Measurements from ENCODE around the gene FAM217A. TPM values are rescaled to one million over a fixed set of nuclear protein-coding genes. Genes with fewer than 3 reads are reported as not detected.

The FAM217A gene
- total RNA-seq, 1 experiment from 2014 or later, result not detected

- peak; percentile 10 for DNase-seq (ENCODE audit: low read depth)
Observed at GRCh38 chr6:4021854-4022695, 56.9 kb downstream of the FAM217A start.

- DNase-seq (ENCODE audit: low read depth), result peak; percentile 97
Observed at GRCh38 chr6:4021133-4021853, 57.6 kb downstream of the FAM217A start.

- DNase-seq (ENCODE audit: low read depth), result no peak
Observed at GRCh38 chr6:4020822-4021132, 58.2 kb downstream of the FAM217A start.

- DNase-seq (ENCODE audit: low read depth), result no peak
Observed at GRCh38 chr6:4018924-4019236, 60.1 kb downstream of the FAM217A start.

Other genes starting within 250 kb of the FAM217A start
- not detected in 2 replicates for gene FAM50B, start 229.8 kb downstream of the FAM217A start, total RNA-seq (2014; rRNA removed; shearing (Covaris generic))
- 70.7 and 78.5 TPM in 2 replicates for gene ECI2, start 56.4 kb upstream of the FAM217A start, total RNA-seq (2014; rRNA removed; shearing (Covaris generic))

All from HT1080 (cell line).